Uterus (tissue), 4 donors: ENCODE results near the gene LRP10. TPM values are rescaled to one million over a fixed set of nuclear protein-coding genes. Genes with fewer than 3 reads are reported as not detected.

Experiments used
- DNase-seq, 2 donors: peaks; one replicate each; pipeline ENCODE4 v3.0.0-alpha.2; 2019 to 2020
- H3K27ac ChIP-seq, 2 donors: fragments of 200-600 bp; sonication (generic); 1 replicate in 1 of 2; 2 replicates in 1 of 2; pipeline ENCODE4 v1.5.1; 2016 to 2018
- H3K27me3 ChIP-seq, 2 donors: fragments of 200-600 bp; sonication (generic); one replicate each; pipeline ENCODE4 v1.5.1; 2018 to 2019; ENCODE audit warnings: control low read depth in 1 of 2
- H3K36me3 ChIP-seq, 2 donors: fragments of 200-600 bp; sonication (generic); one replicate each; pipeline ENCODE4 v1.5.1; 2019; ENCODE audit warnings: control low read depth in 1 of 2
- H3K4me1 ChIP-seq, 2 donors: fragments of 200-600 bp; sonication (generic); one replicate each; pipeline ENCODE4 v1.5.1; 2018 to 2019; ENCODE audit warnings: control low read depth in 1 of 2
- H3K4me3 ChIP-seq, 2 donors: fragments of 200-600 bp; sonication (generic); 1 replicate in 1 of 2; 2 replicates in 1 of 2; pipeline ENCODE4 v1.5.1; 2018 to 2019; ENCODE audit warnings: mild to moderate bottlenecking in 1 of 2
- H3K9me3 ChIP-seq, 2 donors: fragments of 200-600 bp; sonication (generic); one replicate each; pipeline ENCODE4 v1.5.1; 2019; ENCODE audit warnings: control low read depth in 1 of 2
- CTCF ChIP-seq, 4 experiments: fragments of 200-600 bp in 2 of 4; fragments of 450-650 bp in 2 of 4; sonication (generic) in 2 of 4; IDR thresholded peaks; one replicate each; pipeline ENCODE4 v1.5.1; 2016 to 2019; ENCODE audit warnings: antibody characterized with exemption in 4 of 4, mild to moderate bottlenecking in 2 of 4, moderate library complexity in 1 of 4
- POLR2A ChIP-seq, 2 donors: fragments of 450-650 bp; IDR thresholded peaks; one replicate each; pipeline ENCODE4 v1.6.1; 2016; ENCODE audit warnings: antibody characterized with exemption in 2 of 2, mild to moderate bottlenecking in 1 of 2, moderate library complexity in 1 of 2
- intact Hi-C: fragments of 100-400 bp; cut with DNase I; formaldehyde crosslinking; loops from one replicate; pipeline ENCODE4 v1.15.1; 2023; ENCODE audit warnings: low total_unique reads
- total RNA-seq, 4 donors: library from RNA; depleted of rRNA in 3 of 4; stranded (reverse); fragments of >200 nt in 3 of 4; gene quantifications; one replicate each; pipeline versions ENCODE4 v1.1.0 to v1.2.4, GENCODE V29; 2014 to 2023
- donor health status: DM: yes; HTN: yes; CAD: no.

LRP10 gene
- total RNA-seq, 4 donors from 2014 or later, result 27.4 to 140 (median 37.5) TPM

GRCh38 chr14:22861651-22862050 is 9.9 kb upstream of the LRP10 start:
- no peak for TF ChIP-seq POLR2A (IDR thresholded peaks at IDR 0.05)
- TF ChIP-seq CTCF (IDR thresholded peaks at IDR 0.05), result no peak
- no peak for DNase-seq
- Histone ChIP-seq H3K27ac (no peak overlapping the region), H3K27me3 (no peaks in the 10 kb centered on the region), H3K4me1 (no peaks in the 10 kb centered on the region), H3K36me3 (no peaks in the 10 kb centered on the region), H3K4me3 (no peak overlapping the region), H3K9me3 (no peaks in the 10 kb centered on the region)
- intact Hi-C loops, result no loop called here

- Histone ChIP-seq H3K4me3 (no peak overlapping the region), H3K4me1 (peaks cover under 1 to 1% of the 10 kb centered on the region in 2 donors), H3K9me3 (no peaks in the 10 kb centered on the region), H3K27ac (no peak overlapping the region), H3K36me3 (no peaks in the 10 kb centered on the region), H3K27me3 (no peaks in the 10 kb centered on the region)
- no peak for TF ChIP-seq CTCF (IDR thresholded peaks at IDR 0.05)
- TF ChIP-seq POLR2A (IDR thresholded peaks at IDR 0.05), result no peak
- no peak for DNase-seq
- intact Hi-C loops, result no loop called here
These were observed 6.6 kb upstream of the LRP10 start for GRCh38 chr14:22864979-22865378.

GRCh38 chr14:22865424-22866405 is 5.8 kb upstream of the LRP10 start:
- Histone ChIP-seq H3K27ac (no peak overlapping the region), H3K36me3 (no peaks in the 10 kb centered on the region), H3K27me3 (no peaks in the 10 kb centered on the region), H3K4me3 (no peak overlapping the region), H3K9me3 (no peaks in the 10 kb centered on the region), H3K4me1 (peaks cover 4% of the 10 kb centered on the region in 2 donors)
- intact Hi-C loops, result no loop called here
- DNase-seq, result no peak
- TF ChIP-seq POLR2A (IDR thresholded peaks at IDR 0.05) (no peak), CTCF (IDR thresholded peaks at IDR 0.05) (no peak)

- no peak overlapping the region for H3K4me3 ChIP-seq
- H3K27me3 ChIP-seq, result no peaks in the 10 kb centered on the region
- no peaks in the 10 kb centered on the region for H3K9me3 ChIP-seq
- no peak for TF ChIP-seq CTCF (IDR thresholded peaks at IDR 0.05)
- no peak for TF ChIP-seq POLR2A (IDR thresholded peaks at IDR 0.05)
- DNase-seq, result no peak
- intact Hi-C loops, result no loop called here
- H3K27ac ChIP-seq, result no peak overlapping the region
- no peaks in the 10 kb centered on the region for H3K36me3 ChIP-seq
- peaks cover 4% of the 10 kb centered on the region in 2 donors for H3K4me1 ChIP-seq
These were observed 4.7 kb upstream of the LRP10 start for GRCh38 chr14:22866874-22867273.

- H3K4me1 ChIP-seq, result peaks cover 4% of the 10 kb centered on the region in 2 donors
- no peak for TF ChIP-seq POLR2A (IDR thresholded peaks at IDR 0.05)
- TF ChIP-seq CTCF (IDR thresholded peaks at IDR 0.05), result no peak
- peak overlapping the region; percentile 74 to 86 for H3K4me3 ChIP-seq
- intact Hi-C loops, result no loop called here
- H3K36me3 ChIP-seq, result no peaks in the 10 kb centered on the region
- H3K27ac ChIP-seq, result peak overlapping the region; percentile 97 to 100
- H3K27me3 ChIP-seq, result no peaks in the 10 kb centered on the region
- H3K9me3 ChIP-seq, result no peaks in the 10 kb centered on the region
- DNase-seq, result no peak
These were observed 723 bp upstream of the LRP10 start for GRCh38 chr14:22870811-22871223.
